Spleen (tissue), 11 donors: ENCODE data around the gene POU3F2. TPM values are rescaled to one million over a fixed set of nuclear protein-coding genes. Genes with fewer than 3 reads are reported as not detected.

Experiments used
- DNase-seq: peaks from one replicate; pipeline ENCODE4 v3.0.0-alpha.2; 2020
- H3K27ac ChIP-seq, 8 donors: fragments of 200-600 bp; sonication (generic) in 7 of 8; 1 replicate in 4 of 8; 2 replicates in 4 of 8; pipeline versions ENCODE4 v1.5.0 to v1.8.0; 2016 to 2021; ENCODE audit warnings: inconsistent platforms in 4 of 8, mild to moderate bottlenecking in 4 of 8, moderate library complexity in 1 of 8
- H3K27me3 ChIP-seq, 7 donors: fragments of 200-600 bp; sonication (generic) in 6 of 7; replicated peaks in 1 of 7; 1 replicate in 4 of 7; 2 replicates in 3 of 7; pipeline versions ENCODE4 v1.5.0 to v1.8.0; 2016 to 2021; ENCODE audit warnings: inconsistent platforms in 3 of 7, mild to moderate bottlenecking in 1 of 7
- H3K36me3 ChIP-seq, 6 donors: fragments of 200-600 bp; sonication (generic) in 5 of 6; 1 replicate in 4 of 6; 2 replicates in 2 of 6; pipeline versions ENCODE4 v1.5.0 to v1.8.0; 2016 to 2021; ENCODE audit warnings: inconsistent platforms in 2 of 6
- H3K4me1 ChIP-seq, 6 donors: fragments of 200-600 bp; sonication (generic) in 5 of 6; 1 replicate in 3 of 6; 2 replicates in 3 of 6; pipeline versions ENCODE4 v1.5.0 to v1.8.0; 2016 to 2021; ENCODE audit warnings: inconsistent platforms in 3 of 6
- H3K4me3 ChIP-seq, 8 donors: fragments of 200-600 bp; sonication (generic) in 7 of 8; 1 replicate in 4 of 8; 2 replicates in 4 of 8; pipeline versions ENCODE4 v1.5.0 to v1.8.0; 2016 to 2021; ENCODE audit warnings: inconsistent platforms in 4 of 8, mild to moderate bottlenecking in 4 of 8, moderate library complexity in 2 of 8
- H3K9me3 ChIP-seq, 8 donors: fragments of 200-600 bp; sonication (generic) in 7 of 8; 1 replicate in 4 of 8; 2 replicates in 4 of 8; pipeline versions ENCODE4 v1.5.0 to v1.8.0; 2016 to 2021; ENCODE audit warnings: inconsistent platforms in 4 of 8
- CTCF ChIP-seq, 11 experiments: fragments of 200-600 bp in 7 of 11; fragments of 450-650 bp in 4 of 11; sonication (generic) in 4 of 11; IDR thresholded peaks in 8 of 11; conservative IDR thresholded peaks in 3 of 11; 1 replicate in 7 of 11; 2 replicates in 4 of 11; pipeline versions ENCODE4 v1.4.0 to v1.8.0; 2016 to 2021; ENCODE audit warnings: antibody characterized with exemption in 11 of 11, inconsistent platforms in 4 of 11, mild to moderate bottlenecking in 1 of 11
- POLR2A ChIP-seq, 3 donors: fragments of 450-650 bp; IDR thresholded peaks; one replicate each; pipeline ENCODE4 v1.5.1; 2017; ENCODE audit warnings: antibody characterized with exemption in 3 of 3, mild to moderate bottlenecking in 1 of 3
- POLR2AphosphoS5 ChIP-seq, 3 donors: sonication (generic); formaldehyde crosslinking; IDR thresholded peaks; one replicate each; pipeline ENCODE4 v1.5.1; 2017; ENCODE audit warnings: antibody characterized with exemption in 3 of 3
- WGBS, 5 donors: extraction: QIAGEN DNeasy Blood & Tissue Kit in 3 of 5; methylation state at CpG; one replicate each; pipeline versions ENCODE4 v1.1.5 to v1.1.7; 2013 to 2018; 5-methylcytosine and 5-hydroxymethylcytosine counted together
- intact Hi-C: fragments of 100-400 bp; cut with DNase I; formaldehyde crosslinking; loops from one replicate; pipeline ENCODE4 v1.15.0; 2023; ENCODE audit warnings: low total_unique reads
- polyA plus RNA-seq, 3 donors: library from polyadenylated mRNA; stranded (reverse); fragments of 200-250 nt; gene quantifications; one replicate each; pipeline ENCODE4 v1.2.1, GENCODE V29; 2013
- total RNA-seq, 7 donors: library from RNA; depleted of rRNA in 3 of 7; stranded (reverse); fragments of >200 nt in 3 of 7; fragmentation: NEBNext Ultra II Directional in 4 of 7; extraction: Animal tissue kit (Norgen Biotek cat#: 25700) in 4 of 7; gene quantifications; one replicate each; pipeline versions ENCODE4 v1.1.0 to v1.2.1, GENCODE V29; 2016 to 2021
- donor health status: healthy with polysubstance abuse.
- donor health status: DM: no; HTN: no; CAD: no; lungs with moderate emphysema.
- donor health status: DM: no; HTN: no; CAD: no.
- donor health status: Bipolar disorder and iron deficiency.
- donor health status: healthy.
- donor health status: DM: no; HTN: no; CAD: no.
- donor health status: DM: yes; HTN: yes; CAD: no.

Gene POU3F2
- total and polyA plus RNA-seq, 10 donors = 0.06 TPM; not detected in 9

- intact Hi-C loops = no loop called here
- WGBS, 5 donors = 1 to 3% (median 1%) methylated on average over 37 to 50 of the region's 50 CpGs
- peak overlapping the region in 6 of 8 donors; percentile 7 to 59 (median 24) for H3K4me3 ChIP-seq
Measured at GRCh38 chr6:98845211-98846020, 11.0 kb downstream of the POU3F2 start.

GRCh38 chr6:98846021-98846380 is 11.6 kb downstream of the POU3F2 start:
- H3K9me3 ChIP-seq = no peaks in the 10 kb centered on the region
- WGBS, 5 donors = 56 to 59% (median 58%) methylated on average over 3 of the region's 3 CpGs
- no peak for DNase-seq
- H3K4me1 ChIP-seq = peaks cover 15 to 57% (median 45%) of the 10 kb centered on the region in 6 donors
- intact Hi-C loops = no loop called here
- no peak overlapping the region for H3K27ac ChIP-seq
- peaks cover 16 to 92% (median 81%) of the 10 kb centered on the region in 7 donors for H3K27me3 ChIP-seq
- no peaks in the 10 kb centered on the region for H3K36me3 ChIP-seq
- TF ChIP-seq POLR2AphosphoS5 (IDR thresholded peaks at IDR 0.05) (no peak), CTCF (IDR thresholded peaks at IDR 0.05 in 8 of 11, conservative IDR thresholded peaks at IDR 0.05 in 3 of 11) (peak in 1 of 11 experiments; percentile 9), POLR2A (IDR thresholded peaks at IDR 0.05) (no peak)
- peak overlapping the region in 1 of 8 donors; percentile 59 for H3K4me3 ChIP-seq

More at GRCh38 chr6:98845211-98846020, 11.0 kb downstream of the POU3F2 start:
- no peaks in the 10 kb centered on the region for H3K36me3 ChIP-seq
- peaks cover 16 to 98% (median 87%) of the 10 kb centered on the region in 7 donors for H3K27me3 ChIP-seq
- TF ChIP-seq POLR2AphosphoS5 (IDR thresholded peaks at IDR 0.05) = no peak
- TF ChIP-seq CTCF (IDR thresholded peaks at IDR 0.05 in 8 of 11, conservative IDR thresholded peaks at IDR 0.05 in 3 of 11) = peak; percentile 48 to 77 (median 73)
- TF ChIP-seq POLR2A (IDR thresholded peaks at IDR 0.05) = no peak
- peaks cover 15 to 57% (median 45%) of the 10 kb centered on the region in 6 donors for H3K4me1 ChIP-seq
- DNase-seq = peak; percentile 87
- no peaks in the 10 kb centered on the region for H3K9me3 ChIP-seq
- no peak overlapping the region for H3K27ac ChIP-seq

GRCh38 chr6:98847416-98847778 is 13.0 kb downstream of the POU3F2 start:
- no peak for DNase-seq
- Histone ChIP-seq H3K9me3 (no peaks in the 10 kb centered on the region), H3K27me3 (peaks cover 11 to 78% (median 67%) of the 10 kb centered on the region in 7 donors), H3K27ac (no peak overlapping the region), H3K4me3 (peak overlapping the region in 1 of 8 donors; percentile 51), H3K36me3 (no peaks in the 10 kb centered on the region), H3K4me1 (peaks cover 15 to 55% (median 44%) of the 10 kb centered on the region in 6 donors)
- no peak for TF ChIP-seq CTCF (IDR thresholded peaks at IDR 0.05 in 8 of 11, conservative IDR thresholded peaks at IDR 0.05 in 3 of 11)
- TF ChIP-seq POLR2A (IDR thresholded peaks at IDR 0.05) = no peak
- no peak for TF ChIP-seq POLR2AphosphoS5 (IDR thresholded peaks at IDR 0.05)
- WGBS, 5 donors = 19 to 33% (median 28%) methylated on average over 11 of the region's 11 CpGs
- intact Hi-C loops = no loop called here
